ENCODE data around the gene IKBKE.

- TF ChIP-seq USF1 (IDR thresholded peaks at IDR 0.05) (no peak), MAX (IDR thresholded peaks at IDR 0.05) (no peak), CREB1 (IDR thresholded peaks at IDR 0.05; ENCODE audit: low read depth) (no peak), ZBTB7A (IDR thresholded peaks at IDR 0.05; ENCODE audit: low read depth) (no peak), REST (IDR thresholded peaks at IDR 0.05; ENCODE audit: low read depth) (no peak), CEBPB (IDR thresholded peaks at IDR 0.05) (no peak), TCF12 (IDR thresholded peaks at IDR 0.05; ENCODE audit: low read depth) (no peak), TAF1 (IDR thresholded peaks at IDR 0.05; ENCODE audit: low read depth) (no peak), EP300 (IDR thresholded peaks at IDR 0.05; ENCODE audit: borderline replicate concordance) (no peak)
These were observed 47.9 kb downstream of the IKBKE start for GRCh38 chr1:206518206-206518605.
